ENCODE measurements around the gene TESPA1.

DNA sequence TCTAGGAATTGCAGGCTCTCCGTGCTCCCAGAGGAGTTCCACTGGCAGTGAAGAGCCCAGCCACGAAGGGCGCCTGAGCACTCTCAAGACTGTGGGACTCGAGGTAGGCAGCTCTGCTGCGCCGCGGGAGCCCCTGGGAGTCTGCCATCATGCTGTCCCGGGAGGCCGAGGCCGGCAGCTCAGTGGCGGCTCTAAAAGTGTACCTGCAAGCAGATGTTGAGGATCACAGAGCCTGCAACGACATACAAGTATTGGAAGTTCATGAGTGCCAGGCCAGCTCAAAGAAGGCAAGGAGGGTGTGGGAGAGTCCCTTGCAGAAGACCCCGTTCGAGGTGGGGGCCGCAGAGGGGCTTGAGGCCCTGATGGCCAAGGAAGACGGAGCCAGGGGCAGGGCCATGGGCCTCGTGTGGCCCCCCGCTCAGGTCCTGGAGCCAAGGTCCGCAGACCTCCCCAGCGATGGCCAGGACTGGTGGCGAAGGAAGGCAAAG lies 67.5 kb downstream of the TESPA1 start:
- TF ChIP-seq, protein P1, sequence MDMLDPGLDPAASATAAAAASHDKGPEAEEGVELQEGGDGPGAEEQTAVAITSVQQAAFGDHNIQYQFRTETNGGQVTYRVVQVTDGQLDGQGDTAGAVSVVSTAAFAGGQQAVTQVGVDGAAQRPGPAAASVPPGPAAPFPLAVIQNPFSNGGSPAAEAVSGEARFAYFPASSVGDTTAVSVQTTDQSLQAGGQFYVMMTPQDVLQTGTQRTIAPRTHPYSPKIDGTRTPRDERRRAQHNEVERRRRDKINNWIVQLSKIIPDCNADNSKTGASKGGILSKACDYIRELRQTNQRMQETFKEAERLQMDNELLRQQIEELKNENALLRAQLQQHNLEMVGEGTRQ (IDR thresholded peaks at IDR 0.05; ENCODE audit: low read depth, low read length), result no peak
- TF ChIP-seq MAZ (IDR thresholded peaks at IDR 0.05; ENCODE audit: borderline replicate concordance, low read depth, low read length) (no peak), RFX5 (IDR thresholded peaks at IDR 0.05; ENCODE audit: low read depth, low read length) (no peak), FOS (IDR thresholded peaks at IDR 0.05; ENCODE audit: low read depth, low read length) (no peak), BHLHE40 (IDR thresholded peaks at IDR 0.05; ENCODE audit: low read depth, low read length) (no peak), POLR2A (IDR thresholded peaks at IDR 0.05; ENCODE audit: low read depth, low read length) (no peak), RAD21 (IDR thresholded peaks at IDR 0.05; ENCODE audit: low read length) (no peak), SMC3 (IDR thresholded peaks at IDR 0.05; ENCODE audit: low read depth, low read length) (no peak)
- TF ChIP-seq, protein P2, sequence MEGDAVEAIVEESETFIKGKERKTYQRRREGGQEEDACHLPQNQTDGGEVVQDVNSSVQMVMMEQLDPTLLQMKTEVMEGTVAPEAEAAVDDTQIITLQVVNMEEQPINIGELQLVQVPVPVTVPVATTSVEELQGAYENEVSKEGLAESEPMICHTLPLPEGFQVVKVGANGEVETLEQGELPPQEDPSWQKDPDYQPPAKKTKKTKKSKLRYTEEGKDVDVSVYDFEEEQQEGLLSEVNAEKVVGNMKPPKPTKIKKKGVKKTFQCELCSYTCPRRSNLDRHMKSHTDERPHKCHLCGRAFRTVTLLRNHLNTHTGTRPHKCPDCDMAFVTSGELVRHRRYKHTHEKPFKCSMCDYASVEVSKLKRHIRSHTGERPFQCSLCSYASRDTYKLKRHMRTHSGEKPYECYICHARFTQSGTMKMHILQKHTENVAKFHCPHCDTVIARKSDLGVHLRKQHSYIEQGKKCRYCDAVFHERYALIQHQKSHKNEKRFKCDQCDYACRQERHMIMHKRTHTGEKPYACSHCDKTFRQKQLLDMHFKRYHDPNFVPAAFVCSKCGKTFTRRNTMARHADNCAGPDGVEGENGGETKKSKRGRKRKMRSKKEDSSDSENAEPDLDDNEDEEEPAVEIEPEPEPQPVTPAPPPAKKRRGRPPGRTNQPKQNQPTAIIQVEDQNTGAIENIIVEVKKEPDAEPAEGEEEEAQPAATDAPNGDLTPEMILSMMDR (conservative IDR thresholded peaks at IDR 0.05; ENCODE audit: low read depth, low read length), result no peak

All from IMR-90 (cell line).